GM19035 (cell line): ENCODE results near the gene ETFB.

Experiments used
- ATAC-seq: cut with Tn5 transposase; IDR thresholded peaks from one replicate; pipeline ENCODE4 v1.9.1; 2021; ENCODE audit not compliant: unreplicated experiment

ETFB gene

GRCh38 chr19:51352783-51353360 is 13.3 kb downstream of the ETFB start:
- ATAC-seq, result no peak

DNA sequence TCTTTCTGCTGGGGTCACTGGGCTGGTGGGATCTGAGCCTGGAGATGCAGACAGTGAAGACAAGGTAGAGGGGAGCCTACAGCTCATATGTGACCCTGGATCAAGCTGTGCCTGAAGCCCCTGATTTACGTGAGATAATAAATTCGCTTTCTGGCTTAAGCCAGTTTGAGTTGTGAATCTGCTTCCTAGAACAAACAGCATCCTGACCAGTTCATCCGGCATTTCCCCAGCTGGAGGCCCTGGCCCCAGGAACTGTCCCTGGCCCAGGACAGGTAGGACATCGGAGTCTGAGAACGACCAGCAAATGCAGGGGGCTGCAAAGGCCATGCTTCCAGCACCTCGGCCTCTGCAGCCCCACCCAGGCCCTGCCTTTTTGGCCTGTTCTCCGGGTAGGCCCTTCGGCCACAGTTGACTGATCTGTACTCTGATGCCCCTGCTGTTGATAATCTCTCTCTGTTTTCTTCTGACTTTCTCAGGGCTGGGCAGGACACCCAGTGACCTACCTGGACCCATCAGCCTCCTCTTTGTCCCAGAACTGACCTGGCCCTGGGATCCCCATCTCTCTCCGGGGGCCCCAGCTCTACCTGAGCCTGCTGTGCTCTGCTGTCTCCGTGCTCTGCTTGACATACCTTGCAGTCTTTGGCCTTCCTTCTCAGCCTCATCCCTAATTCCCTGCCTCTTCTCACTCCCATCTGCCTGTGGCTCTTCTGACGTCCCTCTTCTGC is 14.8 kb downstream of the ETFB start:
- ATAC-seq, result no peak

- ATAC-seq, result no peak
These were observed 18.8 kb downstream of the ETFB start for GRCh38 chr19:51347209-51347928.

DNA sequence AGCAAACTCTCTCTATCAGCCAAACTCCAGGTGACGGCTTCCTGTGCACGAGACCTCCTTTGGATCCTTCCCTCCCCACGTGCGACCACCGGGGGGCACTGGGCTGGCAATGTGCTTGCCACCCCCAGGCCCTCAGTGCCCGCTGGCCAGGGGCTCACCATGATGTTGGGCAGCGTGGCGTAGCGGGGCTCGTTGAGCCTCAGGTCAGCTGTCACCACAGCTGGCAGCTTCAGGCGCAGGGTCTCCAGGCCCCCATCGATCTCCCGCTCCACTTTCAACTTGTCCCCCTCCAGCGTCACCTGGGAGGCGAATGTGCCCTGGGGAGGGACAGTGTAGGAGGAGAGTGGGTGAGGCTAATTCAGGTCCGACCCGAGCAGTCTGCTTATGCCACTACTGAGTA is 19.4 kb downstream of the ETFB start:
- ATAC-seq, result no peak

GRCh38 chr19:51345076-51345620 is 21.0 kb downstream of the ETFB start:
- no peak for ATAC-seq

GRCh38 chr19:51342631-51343569 is 23.3 kb downstream of the ETFB start:
- no peak for ATAC-seq

GRCh38 chr19:51341976-51342580 is 24.1 kb downstream of the ETFB start, which contains the start of gene VSIG10L:
Gene VSIG10L, minus strand, starts transcription at chr19:51342139. Its CDS starts 15 bp downstream, at chr19:51342124.
- no peak for ATAC-seq

DNA sequence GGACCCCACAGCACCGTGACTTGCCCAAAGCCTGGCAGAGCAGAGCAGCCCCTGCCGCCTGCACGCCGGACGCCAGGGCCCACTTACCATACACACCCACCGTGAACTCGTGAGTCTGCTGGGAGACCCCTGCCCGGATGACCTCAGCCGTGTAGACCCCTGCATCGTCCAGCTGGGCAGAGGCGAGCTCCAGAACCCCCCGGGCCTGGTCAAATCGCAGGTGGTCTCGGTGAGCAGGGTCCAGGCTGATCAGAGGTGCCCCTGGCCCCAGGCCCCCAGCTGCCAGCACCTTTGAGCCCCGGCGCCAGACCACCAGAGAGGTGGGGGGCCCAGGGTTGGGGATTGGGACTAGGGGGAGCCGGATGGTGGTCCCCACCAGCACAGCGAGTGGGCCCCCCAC is 25.1 kb downstream of the ETFB start:
- no peak for ATAC-seq

DNA sequence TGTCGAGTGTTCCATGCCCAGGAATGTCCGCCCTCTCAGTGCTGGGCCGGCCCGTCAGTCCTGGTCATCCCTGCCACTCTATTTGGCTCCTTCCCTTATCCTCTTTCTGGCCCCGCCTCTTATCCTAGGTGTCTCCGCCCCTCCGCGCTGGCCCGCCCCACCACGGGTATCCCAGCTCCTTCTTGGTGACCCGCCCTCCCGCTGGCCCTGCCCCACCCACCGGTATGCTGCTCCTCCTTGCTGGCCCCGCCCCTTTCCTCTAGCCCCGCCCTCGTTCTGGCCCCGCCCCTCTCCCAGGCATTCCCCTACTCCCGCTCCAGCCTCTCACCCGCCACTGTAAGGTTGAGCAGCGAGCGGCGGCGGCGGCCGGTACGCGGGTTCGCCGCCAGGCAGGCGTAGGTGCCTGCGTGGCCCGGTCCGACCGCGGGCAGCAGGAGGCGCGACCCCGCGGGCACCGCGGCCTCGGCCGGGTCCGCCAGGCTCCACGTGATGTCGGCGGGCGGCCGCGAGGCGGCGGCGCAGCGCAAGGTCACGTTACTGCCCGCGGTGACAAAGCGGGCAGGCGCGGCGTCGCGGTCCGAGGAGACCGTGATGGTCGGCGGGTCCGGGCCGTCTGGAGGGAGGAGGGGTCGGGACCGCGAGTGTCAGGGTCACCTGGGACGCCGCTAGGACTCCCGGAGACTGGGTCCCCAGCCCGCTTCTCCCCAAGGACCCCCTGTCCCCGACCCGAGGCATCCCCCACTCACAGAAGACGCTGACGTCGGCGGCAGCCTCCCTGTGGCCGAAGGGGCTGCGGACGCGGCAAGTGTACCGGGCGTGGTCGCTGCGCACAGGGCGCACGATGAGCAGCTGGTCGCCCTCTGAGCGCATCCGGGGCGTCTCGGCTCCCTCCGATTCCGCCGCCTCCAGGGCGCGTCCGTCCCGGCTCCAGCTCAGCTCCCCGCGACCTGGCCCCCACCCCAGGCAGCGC is 26.2 kb downstream of the ETFB start:
- ATAC-seq, result peak; percentile 64

DNA sequence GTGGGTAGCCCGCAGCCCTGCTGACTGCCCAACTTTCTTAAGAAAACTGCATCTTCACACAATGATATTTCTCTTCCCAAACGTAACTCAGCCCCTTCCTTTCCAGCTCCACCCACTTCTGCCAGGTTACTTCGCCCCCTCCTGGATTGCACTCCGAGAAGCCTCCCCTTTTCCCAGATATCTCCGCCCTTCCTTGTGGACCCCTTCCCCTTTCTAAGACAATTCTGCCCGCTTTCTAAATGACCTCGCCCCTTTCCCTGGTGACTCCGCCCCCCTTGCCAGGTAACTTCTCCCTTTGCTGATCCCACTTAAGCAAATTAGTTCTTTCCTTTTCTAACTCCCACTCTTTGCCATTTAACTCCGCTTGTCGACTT is 26.9 kb downstream of the ETFB start:
- no peak for ATAC-seq

DNA sequence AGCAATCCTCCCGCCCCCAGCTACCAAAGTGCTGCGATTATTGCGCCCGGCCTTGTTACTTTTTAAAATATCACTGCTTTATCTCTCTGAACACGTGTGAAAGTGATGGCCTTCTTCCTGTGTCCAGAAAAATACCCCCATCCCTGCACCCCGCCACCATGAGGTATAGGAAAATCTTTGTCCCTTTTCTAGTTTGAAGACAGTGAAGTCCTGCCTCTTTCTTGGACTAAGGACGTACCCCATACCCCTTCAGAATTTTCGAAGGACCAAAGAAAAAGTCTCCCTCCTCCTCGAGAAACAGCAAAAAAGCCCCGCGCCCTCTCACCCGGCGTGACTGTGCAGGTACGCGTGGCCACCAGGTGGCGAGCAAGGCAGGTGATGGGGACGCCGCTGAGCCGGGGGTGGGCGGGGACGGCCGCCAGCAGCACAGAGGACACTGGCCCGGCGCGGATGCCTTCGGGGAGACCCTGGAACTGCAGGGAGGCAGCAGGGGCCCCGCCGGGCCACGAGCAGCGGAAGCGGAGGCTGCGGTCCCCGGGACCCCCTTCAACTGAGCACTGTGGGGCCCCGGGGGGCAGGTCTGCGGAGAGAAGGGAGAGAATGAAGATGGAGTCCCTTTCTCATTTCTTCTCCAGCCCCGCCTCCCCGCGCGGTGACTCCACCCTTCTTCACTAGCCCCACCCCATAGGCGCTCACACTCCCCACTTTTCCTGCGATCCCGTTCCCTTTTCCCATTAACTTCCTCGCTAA is 27.4 kb downstream of the ETFB start:
- ATAC-seq, result peak; percentile 56

GRCh38 chr19:51337861-51338562 is 28.2 kb downstream of the ETFB start:
- ATAC-seq, result no peak

- no peak for ATAC-seq
These were observed 28.9 kb downstream of the ETFB start for GRCh38 chr19:51337141-51337860.

DNA sequence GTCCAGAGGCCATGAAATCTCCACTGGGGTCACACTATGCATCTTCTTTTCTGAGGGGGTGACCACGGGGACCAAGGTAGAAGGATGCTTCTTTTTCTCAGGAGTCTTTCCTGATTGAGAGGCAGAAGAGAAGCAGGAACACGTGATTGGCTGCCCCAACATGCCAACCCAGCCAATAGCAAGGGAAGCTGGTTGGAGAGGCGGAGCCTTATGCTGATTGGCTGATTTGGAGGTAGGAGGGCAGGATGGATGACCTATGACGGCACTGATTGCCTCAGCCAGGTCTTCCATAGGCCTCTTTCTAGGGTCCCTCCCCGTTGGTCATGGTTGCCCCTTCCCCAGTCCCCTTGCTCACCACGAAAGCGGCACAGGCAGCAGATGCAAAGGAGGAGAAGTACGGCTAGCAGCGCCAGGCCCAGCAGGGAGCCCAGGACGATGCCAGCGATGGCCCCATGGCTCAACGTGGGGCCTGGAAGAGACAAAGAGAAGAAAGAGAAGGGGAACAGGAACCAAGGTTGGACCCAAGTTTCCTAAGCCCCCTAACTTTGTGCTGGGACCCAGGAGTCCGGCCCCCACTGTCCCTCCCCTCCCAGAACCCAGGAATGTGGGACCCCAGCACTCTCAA is 32.2 kb downstream of the ETFB start:
- no peak for ATAC-seq

- no peak for ATAC-seq
These were observed 34.5 kb downstream of the ETFB start for GRCh38 chr19:51331716-51332115.

GRCh38 chr19:51331193-51331592 is 35.0 kb downstream of the ETFB start:
- ATAC-seq, result no peak

DNA sequence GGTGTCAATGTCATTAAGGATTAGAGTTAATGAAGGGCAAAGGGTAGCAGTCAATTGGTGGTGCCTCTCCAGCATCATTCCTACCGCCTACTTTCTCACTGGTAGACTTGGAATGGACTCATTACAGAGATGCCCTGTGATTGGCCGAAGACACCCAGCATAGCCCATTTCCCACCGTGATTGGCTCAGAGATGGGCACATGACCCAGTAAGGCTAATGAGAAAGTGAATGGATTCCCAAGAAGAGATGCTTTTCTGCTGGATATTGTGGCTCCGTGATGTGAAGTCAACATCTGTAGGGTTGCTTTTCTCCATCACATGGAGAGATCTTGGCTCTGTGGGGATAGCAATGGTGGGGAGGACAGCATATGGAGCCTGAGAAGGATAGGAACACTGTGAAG is 35.8 kb downstream of the ETFB start:
- no peak for ATAC-seq
